OCI-LY7 (cell line): ENCODE results near the gene UBE2D4. TPM values are rescaled to one million over a fixed set of nuclear protein-coding genes. Genes with fewer than 3 reads are reported as not detected.
A peak's percentile ranks its signal among the peaks of the same experiment; 100 is the strongest.
"Not testable (repeated sequence)": the region's sequence is repeated elsewhere in the genome, so short reads cannot be mapped to it uniquely, and the experiment has no call there.

Source experiments
- BruUV-seq: library from RNA; stranded (reverse); fragments of 400-500 nt; replicated peaks from 2 replicates; lab custom pipeline; 2021; lab: Mats Ljungman, UMichigan
- CTCF ChIA-PET: fragments of 300-600 bp; sonication (Branson Sonifier 250); formaldehyde crosslinking; loops from one replicate; lab custom pipeline; 2022; ENCODE audit warnings: antibody characterized with exemption; ENCODE audit not compliant: unreplicated experiment; lab: Charles Lee
- POLR2A ChIA-PET: fragments of 300-600 bp; sonication (Branson Sonifier 250); formaldehyde crosslinking; loops from one replicate; lab custom pipeline; 2022; ENCODE audit warnings: antibody characterized with exemption; lab: Charles Lee
- DNase-seq: peaks from one replicate; pipeline ENCODE4 v3.0.0-alpha.2; 2015; ENCODE audit warnings: low spot score
- H2AFZ ChIP-seq: fragments of 200-600 bp; sonication (generic), shearing (Covaris generic); 2 replicates; pipeline ENCODE4 v1.6.1; 2014; ENCODE audit warnings: mild to moderate bottlenecking, antibody characterized with exemption, low read length, moderate library complexity
- H3K27ac ChIP-seq: fragments of 200-600 bp; sonication (generic); 2 replicates; pipeline ENCODE4 v1.5.1; 2014; ENCODE audit warnings: mixed run types, low read depth, mild to moderate bottlenecking, moderate library complexity, low read length, inconsistent platforms; ENCODE audit not compliant: poor library complexity, severe bottlenecking
- H3K36me3 ChIP-seq: fragments of 200-600 bp; sonication (generic); 2 replicates; pipeline ENCODE4 v1.6.1; 2014; ENCODE audit warnings: mild to moderate bottlenecking, antibody characterized with exemption, low read length, moderate library complexity, mixed read lengths; ENCODE audit not compliant: insufficient read depth
- H3K4me1 ChIP-seq: fragments of 200-600 bp; sonication (generic); 2 replicates; pipeline ENCODE4 v1.5.1; 2014; ENCODE audit warnings: mild to moderate bottlenecking, low read length; ENCODE audit not compliant: insufficient read depth, poor library complexity, severe bottlenecking
- H3K4me2 ChIP-seq: fragments of 200-600 bp; sonication (generic); 2 replicates; pipeline ENCODE4 v1.6.1; 2014; ENCODE audit warnings: mild to moderate bottlenecking, low read length
- H3K4me3 ChIP-seq: fragments of 200-600 bp; sonication (generic); 2 replicates; pipeline ENCODE4 v1.5.1; 2014; ENCODE audit warnings: mild to moderate bottlenecking, low read depth, low read length; ENCODE audit not compliant: poor library complexity, severe bottlenecking
- H3K79me2 ChIP-seq: fragments of 200-600 bp; sonication (generic); 2 replicates; pipeline ENCODE4 v1.6.1; 2016; ENCODE audit warnings: low read depth, mild to moderate bottlenecking, low read length, moderate library complexity, mixed read lengths; ENCODE audit not compliant: insufficient read depth
- H3K9me2 ChIP-seq: fragments of 200-600 bp; sonication (generic); 2 replicates; pipeline ENCODE4 v1.6.1; 2016; ENCODE audit warnings: mild to moderate bottlenecking, low read length, mixed read lengths; ENCODE audit not compliant: insufficient read depth
- H3K9me3 ChIP-seq: fragments of 200-600 bp; sonication (generic); 2 replicates; pipeline ENCODE4 v1.6.1; 2014; ENCODE audit warnings: mild to moderate bottlenecking, mixed run types, low read length, mixed read lengths
- H4K20me1 ChIP-seq: fragments of 200-600 bp; sonication (generic); 2 replicates; pipeline ENCODE4 v1.6.1; 2014; ENCODE audit warnings: mild to moderate bottlenecking, antibody characterized with exemption, low read length, moderate library complexity, mixed read lengths; ENCODE audit not compliant: insufficient read depth
- CTCF ChIP-seq: fragments of 200-600 bp; sonication (generic); conservative IDR thresholded peaks from 2 replicates; pipeline ENCODE4 v1.5.1; 2014; ENCODE audit warnings: mild to moderate bottlenecking, antibody characterized with exemption, low read length, moderate library complexity, mixed read lengths
- EZH2phosphoT487 ChIP-seq: fragments of 200-600 bp; sonication (generic); IDR thresholded peaks from 2 replicates; pipeline ENCODE4 v1.6.1; 2018; ENCODE audit warnings: low read depth, borderline replicate concordance, mild to moderate bottlenecking, mixed run types, antibody characterized with exemption, low read length, moderate library complexity, mixed read lengths
- intact Hi-C: fragments of 100-400 bp; cut with micrococcal nuclease; formaldehyde crosslinking; loops from one replicate; pipeline ENCODE4 v1.10.0; 2022; ENCODE audit not compliant: unreplicated experiment
- total RNA-seq, 2 experiments: library from RNA; depleted of rRNA in 1 of 2; stranded (reverse); fragments of >200 nt in 1 of 2; shearing (Covaris generic) in 1 of 2; gene quantifications; 2 replicates each; pipeline ENCODE4 v1.2.3, GENCODE V29; 2014 to 2022

Gene UBE2D4
- total RNA-seq, 2 experiments from 2014 or later = 2.8 to 3.8 TPM

GRCh38 chr7:43954524-43955228 is 28.4 kb downstream of the UBE2D4 start:
- no peak overlapping the region for H3K27ac ChIP-seq
- peaks cover 22% of the 10 kb centered on the region for H3K4me1 ChIP-seq
- no peak overlapping the region for H3K4me3 ChIP-seq
- no peaks in the 10 kb centered on the region for H3K79me2 ChIP-seq
- H2AFZ ChIP-seq = no peak overlapping the region
- intact Hi-C loops = loop anchor here (10.0 kb wide), 1 partner anchor 230 kb away; the partner anchor contains the start of gene COA1
- H3K9me2 ChIP-seq = no peaks in the 10 kb centered on the region
- BruUV-seq = no TSS peak
- H4K20me1 ChIP-seq = no peaks in the 10 kb centered on the region
- POLR2A ChIA-PET = interaction anchor here (0.6 to 1.1 kb wide), 3 partner anchors 42 to 367 kb away, joined by 3 to 6 read pairs (median 3); no protein-coding TSS in a partner anchor
- H3K4me2 ChIP-seq = no peak overlapping the region
- CTCF ChIA-PET = no interaction called here
- peak; percentile 80 for TF ChIP-seq CTCF
- TF ChIP-seq EZH2phosphoT487 = no peak
- no peaks in the 10 kb centered on the region for H3K36me3 ChIP-seq
- peak; percentile 68 for DNase-seq
- H3K9me3 ChIP-seq = no peaks in the 10 kb centered on the region

- DNase-seq = peak; percentile 60
- POLR2A ChIA-PET = interaction anchor here (0.7 kb wide), 1 partner anchor 259 kb away, joined by 3 read pairs; no protein-coding TSS in a partner anchor
- Histone ChIP-seq H3K27ac (no peak overlapping the region), H4K20me1 (no peaks in the 10 kb centered on the region), H3K9me3 (no peaks in the 10 kb centered on the region), H3K36me3 (no peaks in the 10 kb centered on the region), H3K79me2 (no peaks in the 10 kb centered on the region), H3K9me2 (no peaks in the 10 kb centered on the region), H2AFZ (no peak overlapping the region), H3K4me3 (peak overlapping the region; percentile 6), H3K4me2 (peak overlapping the region; percentile 50), H3K4me1 (peaks cover 22% of the 10 kb centered on the region)
- intact Hi-C loops = loop anchor here (10.0 kb wide), 1 partner anchor 231 kb away; the partner anchor contains the start of gene COA1
- CTCF ChIA-PET = no interaction called here
- TF ChIP-seq EZH2phosphoT487 (no peak), CTCF (no peak)
- BruUV-seq = no TSS peak
These were observed 29.8 kb downstream of the UBE2D4 start for GRCh38 chr7:43956027-43956426.

GRCh38 chr7:43960933-43961332 is 34.7 kb downstream of the UBE2D4 start:
- no TSS peak for BruUV-seq
- no peaks in the 10 kb centered on the region for H3K36me3 ChIP-seq
- intact Hi-C loops = no loop called here
- ChIA-PET POLR2A (no interaction called here), CTCF (no interaction called here)
- H3K4me3 ChIP-seq = no peak overlapping the region
- H3K9me3 ChIP-seq = no peaks in the 10 kb centered on the region
- H2AFZ ChIP-seq = no peak overlapping the region
- H3K79me2 ChIP-seq = no peaks in the 10 kb centered on the region
- H3K9me2 ChIP-seq = no peaks in the 10 kb centered on the region
- no peak for TF ChIP-seq CTCF
- no peak for TF ChIP-seq EZH2phosphoT487
- no peaks in the 10 kb centered on the region for H4K20me1 ChIP-seq
- H3K4me2 ChIP-seq = no peak overlapping the region
- peaks cover 8% of the 10 kb centered on the region for H3K4me1 ChIP-seq
- H3K27ac ChIP-seq = no peak overlapping the region
- DNase-seq = no peak

- BruUV-seq, DNase-seq, H4K20me1 ChIP-seq, H3K4me1 ChIP-seq, H3K9me2 ChIP-seq, POLR2A ChIA-PET, H3K4me2 ChIP-seq, H3K36me3 ChIP-seq, intact Hi-C loops, H3K79me2 ChIP-seq, H3K27ac ChIP-seq, H3K4me3 ChIP-seq, H2AFZ ChIP-seq, H3K9me3 ChIP-seq, CTCF ChIA-PET: not testable (repeated sequence)
These were observed 40.2 kb downstream of the UBE2D4 start for GRCh38 chr7:43966392-43966791.
